Heart left ventricle (tissue), 13 donors: Measurements from ENCODE around the gene NCOA4.

ENCODE experiments used
- POLR2A ChIP-seq, 2 donors: fragments of 450-650 bp; IDR thresholded peaks; one replicate each; pipeline ENCODE4 v1.6.1; 2017; ENCODE audit warnings: antibody characterized with exemption in 2 of 2, mild to moderate bottlenecking in 2 of 2, moderate library complexity in 2 of 2
- TF ChIP-seq, protein P1 (sequence below), 12 donors: fragments of 200-600 bp; sonication (generic) in 4 of 12; IDR thresholded peaks; one replicate each; pipeline versions ENCODE4 v1.5.0 to v1.8.0; 2018 to 2022; ENCODE audit warnings: antibody characterized with exemption in 12 of 12, mild to moderate bottlenecking in 5 of 12
- donor health status: ischemic (EF 13 %, LVEDD 7.1; RV severe dilation, severe dysfunction).
- donor health status: DM: no; HTN: yes; CAD: no.
- donor health status: DM: no; HTN: no; CAD: no.
- donor health status: ischemic (EF 25% LVEDD 6.9; RV normal size, moderate dysfunction).
- donor health status: ischemic (EF 25% LVEDD 5.7; RV mildly dilated, moderate dysfunction).
- donor health status: ischemic (EF 35%, LVEDD 5.7; RV mildly dilated, moderate dysfunction).
- donor health status: nonischemic (EF 11% LVEDD 7.7; RV severe dilation, severe dysfunction).
- donor health status: DM: yes; HTN: yes; CAD: no.
- donor health status: PGD.
- donor health status: ischemic (EF 29% LVEDD 5.4; RV normal size, mild dysfunction).
- donor health status: nonischemic (EF 23%, LVEDD 6.1; RV moderate dilation, normal function).

GRCh38 chr10:46042527-46042926, 12.1 kb upstream of the NCOA4 start:
- TF ChIP-seq, protein P1, sequence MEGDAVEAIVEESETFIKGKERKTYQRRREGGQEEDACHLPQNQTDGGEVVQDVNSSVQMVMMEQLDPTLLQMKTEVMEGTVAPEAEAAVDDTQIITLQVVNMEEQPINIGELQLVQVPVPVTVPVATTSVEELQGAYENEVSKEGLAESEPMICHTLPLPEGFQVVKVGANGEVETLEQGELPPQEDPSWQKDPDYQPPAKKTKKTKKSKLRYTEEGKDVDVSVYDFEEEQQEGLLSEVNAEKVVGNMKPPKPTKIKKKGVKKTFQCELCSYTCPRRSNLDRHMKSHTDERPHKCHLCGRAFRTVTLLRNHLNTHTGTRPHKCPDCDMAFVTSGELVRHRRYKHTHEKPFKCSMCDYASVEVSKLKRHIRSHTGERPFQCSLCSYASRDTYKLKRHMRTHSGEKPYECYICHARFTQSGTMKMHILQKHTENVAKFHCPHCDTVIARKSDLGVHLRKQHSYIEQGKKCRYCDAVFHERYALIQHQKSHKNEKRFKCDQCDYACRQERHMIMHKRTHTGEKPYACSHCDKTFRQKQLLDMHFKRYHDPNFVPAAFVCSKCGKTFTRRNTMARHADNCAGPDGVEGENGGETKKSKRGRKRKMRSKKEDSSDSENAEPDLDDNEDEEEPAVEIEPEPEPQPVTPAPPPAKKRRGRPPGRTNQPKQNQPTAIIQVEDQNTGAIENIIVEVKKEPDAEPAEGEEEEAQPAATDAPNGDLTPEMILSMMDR (IDR thresholded peaks at IDR 0.05), result no peak
- TF ChIP-seq POLR2A (IDR thresholded peaks at IDR 0.05), result no peak
